22Rv1 (cell line): Measurements from ENCODE around the gene ITPRIPL2.

Experiments used
- CTCF ChIP-seq: fragments of 450-650 bp; IDR thresholded peaks from 2 replicates; pipeline ENCODE4 v1.5.1; 2017; ENCODE audit warnings: mild to moderate bottlenecking
- ZFX ChIP-seq: fragments of 450-650 bp; IDR thresholded peaks from 2 replicates; pipeline ENCODE4 v1.6.1; 2017; ENCODE audit warnings: antibody characterized with exemption, borderline replicate concordance

GRCh38 chr16:19114359-19115147 is 789 bp downstream of the ITPRIPL2 start:
- TF ChIP-seq CTCF (no peak), ZFX (no peak)
